Effector memory CD8-positive, alpha-beta T cell (primary cell): ENCODE data around the gene MAPKAPK2.

Source experiments
- ATAC-seq: fragments of 150-1000 bp; cut with Tn5 transposase; replicated peaks from 2 replicates; pipeline ENCODE4 v1.10.0; 2021; ENCODE audit warnings: mild to moderate bottlenecking, moderate library complexity
- DNase-seq, 3 experiments: peaks; one replicate each; pipeline ENCODE4 v3.0.0; 2021
- H3K27ac Mint-ChIP-seq, 2 donors: one replicate each; pipeline ENCODE4 v1.8.0; 2022; ENCODE audit warnings: mild to moderate bottlenecking in 2 of 2, mixed read lengths in 2 of 2, moderate library complexity in 2 of 2
- H3K27me3 Mint-ChIP-seq, 2 donors: one replicate each; pipeline ENCODE4 v1.8.0; 2022; ENCODE audit warnings: mixed read lengths in 2 of 2
- H3K36me3 Mint-ChIP-seq: one replicate; pipeline ENCODE4 v1.8.0; 2022; ENCODE audit warnings: mild to moderate bottlenecking, moderate library complexity, mixed read lengths; ENCODE audit not compliant: insufficient read depth
- H3K4me1 Mint-ChIP-seq, 2 donors: one replicate each; pipeline ENCODE4 v1.8.0; 2022; ENCODE audit warnings: low read depth in 2 of 2, mixed read lengths in 2 of 2
- H3K4me3 Mint-ChIP-seq, 2 donors: one replicate each; pipeline ENCODE4 v1.8.0; 2022; ENCODE audit warnings: mild to moderate bottlenecking in 2 of 2, mixed read lengths in 2 of 2, moderate library complexity in 2 of 2
- H3K9me3 Mint-ChIP-seq, 2 donors: one replicate each; pipeline ENCODE4 v1.8.0; 2022; ENCODE audit warnings: mixed read lengths in 2 of 2

Gene MAPKAPK2

DNA sequence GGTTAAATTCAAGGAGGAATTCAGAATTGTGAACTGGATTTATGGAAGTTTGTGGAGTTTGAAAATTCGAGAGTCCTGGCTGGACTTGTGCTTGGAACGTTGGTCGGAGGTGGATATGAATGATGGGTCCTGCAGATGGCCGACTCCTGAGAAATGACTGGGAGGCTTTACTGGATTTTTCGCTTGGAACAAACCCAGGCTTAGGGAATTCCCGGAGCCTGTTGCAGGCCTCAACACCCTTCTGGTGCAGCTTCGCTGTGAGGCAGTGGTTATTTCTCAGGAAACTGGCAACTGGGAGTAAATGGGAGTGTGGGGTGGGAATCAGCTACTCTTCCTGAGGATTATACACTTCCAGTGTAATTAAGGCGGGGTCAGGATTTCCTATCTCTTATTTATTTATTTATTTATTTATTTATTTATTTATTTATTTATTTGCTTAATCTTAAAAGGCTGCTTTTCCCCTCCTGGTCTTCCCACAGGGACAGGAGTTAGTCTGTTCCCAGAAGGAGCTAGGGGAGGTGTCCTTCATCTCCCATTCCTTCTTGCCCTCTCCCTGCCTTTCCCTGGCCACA lies 21.1 kb downstream of the MAPKAPK2 start:
- H3K27ac Mint-ChIP-seq, result peak overlapping the region; percentile 72 to 82
- H3K4me1 Mint-ChIP-seq, result peaks cover 87 to 88% of the 10 kb centered on the region in 2 donors
- H3K36me3 Mint-ChIP-seq, result peaks cover 44% of the 10 kb centered on the region
- ATAC-seq (no peak), DNase-seq (no peak)
- no peaks in the 10 kb centered on the region for H3K27me3 Mint-ChIP-seq
- no peaks in the 10 kb centered on the region for H3K9me3 Mint-ChIP-seq
- peak overlapping the region; percentile 70 to 74 for H3K4me3 Mint-ChIP-seq

DNA sequence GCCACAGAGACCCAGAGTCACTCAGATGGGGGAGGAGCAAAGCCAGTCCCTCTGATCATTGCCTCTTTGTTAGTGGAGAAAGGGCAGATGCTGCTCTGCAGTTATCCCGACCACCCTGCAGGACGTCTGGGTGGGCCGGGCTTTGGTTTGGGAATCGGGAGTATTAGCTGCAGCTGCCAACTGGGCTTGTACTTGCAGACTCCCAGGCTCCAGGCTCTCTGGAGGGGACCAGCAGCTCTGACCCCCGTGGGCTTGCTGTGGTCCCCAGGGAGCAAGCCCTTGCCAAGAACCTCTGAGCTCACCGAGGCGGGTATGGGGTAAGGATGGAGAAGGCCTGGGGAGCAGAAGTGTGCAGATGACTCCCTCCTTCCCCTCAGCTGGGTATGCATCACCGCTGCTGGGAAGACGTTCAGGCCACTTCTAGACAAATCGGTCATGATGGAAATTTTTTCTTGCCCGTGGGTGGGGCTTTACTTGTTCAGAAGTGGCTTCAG lies 21.6 kb downstream of the MAPKAPK2 start:
- Mint-ChIP-seq H3K9me3 (no peaks in the 10 kb centered on the region), H3K27me3 (no peaks in the 10 kb centered on the region), H3K36me3 (peaks cover 43% of the 10 kb centered on the region), H3K4me1 (peaks cover 82 to 83% of the 10 kb centered on the region in 2 donors), H3K27ac (peak overlapping the region; percentile 36 to 82), H3K4me3 (peak overlapping the region; percentile 49 to 51)
- ATAC-seq (no peak), DNase-seq (no peak)

DNA sequence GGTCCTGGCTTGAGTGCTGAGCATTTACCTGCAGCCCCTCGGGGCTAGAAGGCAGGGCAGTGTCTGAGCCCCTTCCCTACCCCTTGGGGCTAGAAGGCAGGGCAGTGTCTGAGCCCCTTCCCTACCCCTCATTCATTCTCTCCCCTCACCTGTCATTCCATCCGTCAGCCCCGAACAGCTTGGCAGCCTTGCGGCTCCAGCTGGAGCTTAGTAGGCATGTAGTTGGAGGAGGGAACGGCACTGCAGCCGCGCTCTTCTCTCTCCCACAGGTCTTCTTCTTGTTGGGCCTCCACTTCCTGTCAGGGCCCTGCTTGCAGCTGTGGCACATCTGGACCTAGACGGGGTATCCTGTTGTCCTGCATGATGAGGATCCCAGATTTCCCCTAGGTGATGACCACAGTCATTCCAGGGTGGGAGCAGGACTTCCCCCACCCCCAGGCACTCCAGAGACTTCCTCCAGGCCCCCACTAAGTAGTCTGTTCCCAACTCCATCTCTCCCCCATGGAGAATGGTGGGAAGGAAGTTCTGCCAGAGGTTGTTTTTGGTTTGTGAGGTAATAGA lies 22.2 kb downstream of the MAPKAPK2 start:
- H3K27ac Mint-ChIP-seq, result peak overlapping the region; percentile 36 to 82
- H3K36me3 Mint-ChIP-seq, result peaks cover 44% of the 10 kb centered on the region
- DNase-seq, result no peak
- no peak for ATAC-seq
- peaks cover 82 to 84% of the 10 kb centered on the region in 2 donors for H3K4me1 Mint-ChIP-seq
- H3K4me3 Mint-ChIP-seq, result peak overlapping the region; percentile 49 to 51
- H3K9me3 Mint-ChIP-seq, result no peaks in the 10 kb centered on the region
- no peaks in the 10 kb centered on the region for H3K27me3 Mint-ChIP-seq

DNA sequence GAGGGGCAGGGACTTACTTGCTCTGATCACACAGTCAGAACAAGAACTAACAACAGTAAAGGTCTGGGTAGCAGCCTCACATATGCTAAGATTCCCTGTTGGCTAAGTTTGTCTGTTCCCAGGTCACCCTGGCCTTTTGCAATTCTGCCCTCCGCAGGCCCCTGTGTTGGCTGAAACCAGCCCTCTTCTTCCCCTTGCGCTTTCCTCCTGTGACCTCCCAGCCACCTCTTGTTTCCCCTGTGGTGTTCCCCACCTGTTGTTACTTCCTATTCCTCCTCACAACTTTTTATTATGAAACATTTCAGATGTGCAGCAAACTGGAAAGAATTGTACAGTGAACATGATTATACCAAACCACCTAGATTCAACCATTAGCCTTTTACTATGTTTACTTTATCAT lies 23.4 kb downstream of the MAPKAPK2 start:
- Mint-ChIP-seq H3K36me3 (peaks cover 41% of the 10 kb centered on the region), H3K27me3 (no peaks in the 10 kb centered on the region), H3K4me1 (peaks cover 81 to 85% of the 10 kb centered on the region in 2 donors), H3K27ac (peak overlapping the region; percentile 33 to 59), H3K9me3 (no peaks in the 10 kb centered on the region), H3K4me3 (peak overlapping the region; percentile 49 to 51)
- peak; percentile 9 for ATAC-seq
- DNase-seq, result no peak

DNA sequence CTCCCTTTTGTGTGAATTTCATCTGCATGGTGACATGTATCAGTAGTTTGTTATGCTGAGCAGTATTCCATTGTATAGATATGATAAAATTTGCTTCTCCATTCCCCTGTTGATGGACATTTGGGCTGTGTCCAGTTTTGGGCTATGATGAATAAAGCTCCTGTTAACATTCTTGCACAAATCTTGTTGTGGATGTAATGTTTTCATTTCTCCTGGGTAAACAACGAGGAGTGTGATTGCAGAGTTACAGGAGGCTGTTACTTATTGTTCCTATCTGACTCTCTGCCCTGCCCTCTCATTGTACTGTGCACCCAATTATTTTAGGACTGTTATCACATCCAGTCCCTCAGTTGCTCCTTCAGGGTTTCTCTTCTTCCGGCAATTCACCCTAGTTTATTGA lies 24.2 kb downstream of the MAPKAPK2 start:
- ATAC-seq, result no peak
- Mint-ChIP-seq H3K9me3 (no peaks in the 10 kb centered on the region), H3K27ac (peak overlapping the region in 1 of 2 donors; percentile 82), H3K27me3 (no peaks in the 10 kb centered on the region), H3K36me3 (peaks cover 46% of the 10 kb centered on the region), H3K4me1 (peaks cover 81 to 85% of the 10 kb centered on the region in 2 donors), H3K4me3 (peak overlapping the region in 1 of 2 donors; percentile 7)
- DNase-seq, result no peak

DNA sequence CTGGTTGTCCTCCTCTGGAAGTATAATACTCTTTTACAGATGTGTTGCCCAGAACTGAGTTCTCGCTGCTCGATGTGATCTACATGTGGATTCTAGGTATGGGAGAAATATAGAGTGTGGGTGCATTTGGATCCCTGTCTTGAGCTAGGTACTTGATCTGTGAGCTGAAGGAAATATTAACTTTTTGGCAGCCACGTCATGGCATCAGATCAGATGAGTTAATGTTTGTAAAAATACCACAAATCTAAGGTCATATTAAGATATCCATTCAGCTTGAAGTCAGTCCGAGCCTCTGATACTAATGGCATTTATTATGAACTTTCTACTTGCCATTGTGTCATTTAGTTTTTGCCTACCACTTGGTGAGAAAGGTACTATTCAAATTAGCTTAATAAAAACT lies 24.6 kb downstream of the MAPKAPK2 start:
- H3K4me3 Mint-ChIP-seq, result peak overlapping the region in 1 of 2 donors; percentile 7

DNA sequence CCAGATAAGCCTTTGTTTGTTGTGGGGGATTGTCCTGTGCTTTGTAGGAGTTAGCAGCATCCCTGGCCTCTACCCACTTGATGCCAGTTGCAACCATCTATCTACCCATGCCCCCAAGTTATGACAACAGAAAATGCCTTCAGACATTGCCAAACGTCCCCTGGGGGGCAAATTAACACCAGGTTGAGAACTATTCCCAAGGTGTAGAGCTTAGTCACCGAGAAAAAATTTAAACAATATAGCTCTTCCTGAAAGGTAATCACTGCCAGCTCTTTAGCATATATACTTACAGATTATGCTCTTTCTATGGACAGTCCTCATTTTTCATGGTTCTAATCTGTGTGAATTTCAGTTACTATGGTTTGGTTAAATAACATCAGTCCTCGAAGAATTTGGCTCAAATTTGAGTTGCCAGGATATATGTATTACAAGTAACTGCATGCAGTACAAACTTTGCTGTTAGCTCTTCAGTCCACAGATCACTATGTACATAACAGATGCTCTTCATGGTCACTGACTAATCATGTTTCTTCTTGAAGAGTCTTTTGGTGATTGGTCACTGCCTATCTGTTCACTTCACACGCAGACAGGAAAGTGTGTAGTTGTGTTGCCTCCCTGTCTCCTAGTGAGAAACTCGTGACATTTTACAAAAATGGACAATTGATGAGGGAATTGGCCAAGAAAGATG lies 25.2 kb downstream of the MAPKAPK2 start:
- DNase-seq, result no peak
- Mint-ChIP-seq H3K9me3 (no peaks in the 10 kb centered on the region), H3K4me1 (peaks cover 76 to 84% of the 10 kb centered on the region in 2 donors), H3K27ac (peak overlapping the region; percentile 21 to 82), H3K4me3 (no peak overlapping the region), H3K27me3 (no peaks in the 10 kb centered on the region), H3K36me3 (peaks cover 48% of the 10 kb centered on the region)
- no peak for ATAC-seq

More for the DNA sequence above, 24.6 kb downstream of the MAPKAPK2 start:
- DNase-seq (no peak), ATAC-seq (no peak)
- Mint-ChIP-seq H3K27me3 (no peaks in the 10 kb centered on the region), H3K4me1 (peaks cover 77 to 84% of the 10 kb centered on the region in 2 donors), H3K9me3 (no peaks in the 10 kb centered on the region), H3K27ac (peak overlapping the region in 1 of 2 donors; percentile 82), H3K36me3 (peaks cover 48% of the 10 kb centered on the region)

DNA sequence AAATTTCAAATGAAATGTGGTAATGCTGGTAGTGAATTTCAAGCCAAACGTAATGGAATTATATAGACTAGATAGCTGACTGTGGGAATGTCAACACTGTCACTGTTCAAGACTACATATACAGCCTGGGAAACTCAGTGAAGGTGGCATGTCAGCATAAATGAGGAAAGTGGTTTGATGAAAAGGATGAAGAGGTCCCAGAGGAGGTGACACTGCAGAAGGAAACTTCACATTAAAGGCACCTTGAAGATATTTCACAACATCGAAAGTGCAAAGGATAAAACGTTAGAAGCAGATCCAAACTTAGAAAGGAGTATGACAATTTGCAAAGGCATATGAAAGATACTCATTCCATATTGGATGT lies 25.7 kb downstream of the MAPKAPK2 start:
- Mint-ChIP-seq H3K27ac (peak overlapping the region; percentile 21 to 82), H3K27me3 (no peaks in the 10 kb centered on the region), H3K36me3 (peaks cover 44% of the 10 kb centered on the region), H3K4me1 (peaks cover 76 to 84% of the 10 kb centered on the region in 2 donors), H3K9me3 (no peaks in the 10 kb centered on the region), H3K4me3 (no peak overlapping the region)
- no peak for DNase-seq
- ATAC-seq, result no peak

DNA sequence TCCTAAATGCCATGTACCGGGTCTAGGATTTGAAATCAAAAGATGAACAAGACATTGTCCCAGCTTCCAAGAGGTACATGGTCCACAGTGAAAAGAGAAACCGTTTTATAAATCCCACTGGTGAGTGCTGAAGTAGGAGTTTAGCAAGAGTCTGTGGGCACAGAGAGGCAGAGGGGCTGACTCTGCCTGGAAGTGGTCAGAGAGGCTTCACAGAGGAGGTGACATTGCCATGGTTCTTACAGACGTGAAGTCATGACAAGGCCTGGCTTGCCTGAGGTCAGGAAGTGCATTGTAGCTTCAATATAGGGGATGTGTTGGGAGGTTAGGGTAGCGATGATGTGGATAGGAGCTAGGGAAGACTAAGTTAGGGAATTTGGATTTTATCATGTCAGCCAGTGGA lies 28.4 kb downstream of the MAPKAPK2 start:
- Mint-ChIP-seq H3K27ac (peak overlapping the region; percentile 95 to 99), H3K36me3 (peaks cover 50% of the 10 kb centered on the region), H3K9me3 (no peaks in the 10 kb centered on the region), H3K27me3 (no peaks in the 10 kb centered on the region), H3K4me3 (peak overlapping the region; percentile 64 to 72), H3K4me1 (peaks cover 76 to 89% of the 10 kb centered on the region in 2 donors)
- DNase-seq, result peak in 2 of 3 experiments; percentile 38 to 44
- peak; percentile 57 for ATAC-seq

DNA sequence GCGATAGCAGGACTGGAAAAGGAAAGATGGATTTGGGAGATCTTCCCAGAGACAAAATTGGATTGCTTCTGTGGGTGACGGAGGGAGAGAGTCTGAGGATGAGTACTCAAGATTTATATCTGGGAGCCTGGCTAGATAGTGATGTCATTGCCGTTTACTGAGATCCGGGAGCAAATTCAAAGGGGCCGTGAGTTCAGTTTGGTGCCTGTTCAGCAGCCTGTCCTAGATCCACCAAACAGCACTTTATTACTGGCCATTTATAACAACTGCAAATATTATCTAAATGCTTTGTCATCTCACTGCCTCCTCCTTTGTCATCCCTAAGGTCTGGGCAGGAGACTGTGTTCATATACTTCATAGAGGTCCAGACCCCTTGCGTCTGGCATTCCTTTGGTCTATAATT lies 29.2 kb downstream of the MAPKAPK2 start:
- DNase-seq (no peak), ATAC-seq (no peak)
- no peaks in the 10 kb centered on the region for H3K9me3 Mint-ChIP-seq
- H3K27me3 Mint-ChIP-seq, result no peaks in the 10 kb centered on the region
- H3K27ac Mint-ChIP-seq, result peak overlapping the region; percentile 95 to 99
- peaks cover 57% of the 10 kb centered on the region for H3K36me3 Mint-ChIP-seq
- peaks cover 71 to 85% of the 10 kb centered on the region in 2 donors for H3K4me1 Mint-ChIP-seq
- H3K4me3 Mint-ChIP-seq, result peak overlapping the region; percentile 64 to 72

DNA sequence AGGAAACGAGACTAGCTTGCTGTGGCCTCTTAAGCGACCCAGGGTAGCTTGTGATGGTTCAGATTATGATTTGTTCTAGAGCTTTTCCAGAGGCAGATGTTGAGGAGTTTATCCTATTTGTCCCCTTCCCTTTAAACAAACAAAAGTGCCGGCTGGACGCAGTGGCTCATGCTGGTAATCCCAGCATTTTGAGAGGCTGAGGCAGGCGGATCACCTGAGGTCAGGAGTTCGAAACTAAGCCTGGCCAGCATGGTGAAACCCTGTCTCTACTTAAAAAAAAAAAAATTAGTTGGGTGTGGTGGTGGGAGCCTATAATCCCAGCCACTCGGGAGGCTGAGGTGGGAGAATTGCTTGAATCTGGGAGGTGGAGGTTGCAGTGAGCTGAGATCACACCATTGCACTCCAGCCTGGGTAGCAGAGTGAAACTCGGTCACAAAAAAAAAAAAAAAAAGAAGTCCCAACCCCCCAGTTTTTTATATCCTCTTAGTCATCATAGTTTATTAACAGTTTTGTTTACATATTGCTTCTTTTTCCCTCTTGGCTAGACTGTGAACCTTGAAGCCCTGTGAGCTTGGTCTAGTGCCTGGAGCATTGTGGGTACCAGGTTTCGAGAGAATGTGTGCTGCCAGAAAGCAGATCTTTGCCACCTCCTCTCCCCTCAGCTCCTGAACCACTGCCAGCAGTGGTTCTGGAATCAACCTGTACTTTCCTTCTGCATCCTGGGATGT lies 29.8 kb downstream of the MAPKAPK2 start:
- Mint-ChIP-seq H3K9me3 (no peaks in the 10 kb centered on the region), H3K36me3 (peaks cover 59% of the 10 kb centered on the region), H3K27me3 (no peaks in the 10 kb centered on the region), H3K4me1 (peaks cover 70 to 85% of the 10 kb centered on the region in 2 donors), H3K27ac (peak overlapping the region; percentile 95 to 99), H3K4me3 (peak overlapping the region; percentile 72 to 79)
- DNase-seq (peak; percentile 46 to 53 (median 52)), ATAC-seq (peak; percentile 70)

DNA sequence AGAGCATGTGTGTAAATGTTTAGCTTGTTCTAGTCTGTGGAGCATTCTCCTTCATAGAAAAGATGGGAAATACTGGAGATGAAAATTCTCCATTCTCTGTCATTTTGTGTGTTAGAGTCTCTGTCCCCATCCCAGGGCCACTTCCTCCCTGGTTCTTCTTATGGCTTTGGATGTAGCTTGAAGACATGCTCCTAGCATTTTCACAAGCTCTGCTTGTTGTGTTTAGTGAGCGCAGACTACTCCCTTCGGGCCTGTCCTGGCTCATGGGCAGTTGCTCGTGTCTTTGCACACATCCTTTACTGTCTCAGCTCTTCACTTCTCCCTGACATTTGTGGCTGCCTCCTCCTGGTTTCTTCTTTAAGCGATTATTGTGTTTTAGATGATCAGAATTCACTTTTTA lies 30.4 kb downstream of the MAPKAPK2 start:
- no peaks in the 10 kb centered on the region for H3K27me3 Mint-ChIP-seq
- ATAC-seq, result no peak
- peaks cover 71 to 85% of the 10 kb centered on the region in 2 donors for H3K4me1 Mint-ChIP-seq
- no peak for DNase-seq
- peaks cover 59% of the 10 kb centered on the region for H3K36me3 Mint-ChIP-seq
- H3K27ac Mint-ChIP-seq, result peak overlapping the region; percentile 95 to 99
- no peaks in the 10 kb centered on the region for H3K9me3 Mint-ChIP-seq
- H3K4me3 Mint-ChIP-seq, result peak overlapping the region; percentile 72 to 79

DNA sequence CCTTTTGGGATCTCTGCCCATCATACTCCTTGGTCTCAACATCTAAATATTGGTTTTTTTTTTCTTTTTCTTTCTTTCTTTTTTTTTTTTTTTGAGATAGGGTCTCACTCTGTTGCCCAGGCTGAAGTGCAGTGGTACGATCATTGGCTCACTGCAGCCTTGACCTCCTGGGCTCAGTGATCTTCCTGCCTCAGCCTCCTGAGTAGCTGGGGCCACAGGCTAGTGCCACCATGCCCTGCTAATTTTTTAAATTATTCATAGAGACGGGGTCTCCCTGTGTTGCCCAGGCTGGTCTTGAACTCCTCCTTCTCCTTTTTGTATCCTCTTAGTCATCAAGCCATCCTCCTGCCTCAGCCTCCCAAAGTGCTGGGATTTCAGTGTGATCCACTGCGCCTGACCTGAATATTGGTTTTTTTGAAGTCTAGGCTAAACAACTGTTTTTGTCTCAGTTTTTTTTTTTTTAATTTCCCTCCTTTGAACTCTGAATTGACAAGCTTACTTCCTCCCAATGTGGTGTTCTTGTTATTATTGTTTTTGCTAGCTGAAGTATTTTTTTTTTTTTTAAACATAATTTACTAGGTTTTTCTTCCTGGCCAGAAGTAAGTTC lies 30.9 kb downstream of the MAPKAPK2 start:
- Mint-ChIP-seq H3K4me3 (peak overlapping the region; percentile 72 to 79), H3K27me3 (no peaks in the 10 kb centered on the region), H3K36me3 (peaks cover 59% of the 10 kb centered on the region), H3K4me1 (peaks cover 66 to 80% of the 10 kb centered on the region in 2 donors), H3K9me3 (no peaks in the 10 kb centered on the region), H3K27ac (peak overlapping the region; percentile 95 to 99)
- DNase-seq (peak in 1 of 3 experiments; percentile 47), ATAC-seq (peak; percentile 54)
